ENCODE results near the gene SLC44A4.

The SLC44A4 gene

GRCh38 chr6:31900917-31901414, 22.2 kb upstream of the SLC44A4 start:
- no peak for DNase-seq

GRCh38 chr6:31899882-31900722, 21.3 kb upstream of the SLC44A4 start:
- no peak for DNase-seq

- no peak for DNase-seq
Observed at GRCh38 chr6:31899215-31899614, 20.4 kb upstream of the SLC44A4 start.

- no peak for DNase-seq
Observed at GRCh38 chr6:31898383-31899011, 19.7 kb upstream of the SLC44A4 start.

- peak; percentile 89 for DNase-seq
Observed at GRCh38 chr6:31897612-31898382, 19.0 kb upstream of the SLC44A4 start, which contains the start of gene EHMT2. EHMT2 (minus strand) TSS chr6:31897698; CDS start chr6:31897677, 21 bp downstream.

- no peak for DNase-seq
Observed at GRCh38 chr6:31896856-31897611, 18.2 kb upstream of the SLC44A4 start.

- no peak for DNase-seq
Observed at GRCh38 chr6:31896493-31896855, 17.7 kb upstream of the SLC44A4 start.

- no peak for DNase-seq
Observed at GRCh38 chr6:31892821-31893220, 14.0 kb upstream of the SLC44A4 start.

- no peak for DNase-seq
Observed at GRCh38 chr6:31889331-31889972, 10.7 kb upstream of the SLC44A4 start.

GRCh38 chr6:31888276-31889258, 9.8 kb upstream of the SLC44A4 start:
- peak; percentile 84 for DNase-seq

GRCh38 chr6:31887173-31888007, 8.6 kb upstream of the SLC44A4 start:
- DNase-seq = no peak

- DNase-seq = no peak
Observed at GRCh38 chr6:31886541-31886991, 7.8 kb upstream of the SLC44A4 start.

GRCh38 chr6:31884528-31885035, 5.8 kb upstream of the SLC44A4 start:
- no peak for DNase-seq

- DNase-seq = no peak
Observed at GRCh38 chr6:31883676-31884075, 4.9 kb upstream of the SLC44A4 start.

- DNase-seq = no peak
Observed at GRCh38 chr6:31882344-31882743, 3.5 kb upstream of the SLC44A4 start.

GRCh38 chr6:31881136-31881859, 2.5 kb upstream of the SLC44A4 start:
- no peak for DNase-seq

- no peak for DNase-seq
Observed at GRCh38 chr6:31880616-31881015, 1.8 kb upstream of the SLC44A4 start.

- DNase-seq = no peak
Observed at GRCh38 chr6:31879901-31880300, 1.1 kb upstream of the SLC44A4 start.

- DNase-seq = no peak
Observed at GRCh38 chr6:31879143-31879542, 346 bp upstream of the SLC44A4 start.

All from stimulated activated CD8-positive, alpha-beta memory T cell treated with anti-CD3 and anti-CD28 coated beads, Interleukin-4, amount 100 ng/mL, for 48 hours (primary cell).